RWPE1 (cell line): Measurements from ENCODE around the gene BICRA.

ENCODE experiments used
- CTCF ChIA-PET: fragments of 350-600 bp; sonication (Branson Sonifier 250); formaldehyde crosslinking; extraction: SDS; loops from one replicate; lab custom pipeline; 2021; lab: Yijun Ruan, JAX
- POLR2A ChIA-PET: fragments of 400-600 bp; formaldehyde crosslinking; extraction: SDS; loops from one replicate; lab custom pipeline; 2020; ENCODE audit warnings: antibody characterized with exemption; ENCODE audit not compliant: low non-redundant PET; lab: Yijun Ruan, JAX
- DNase-seq: peaks from one replicate; pipeline ENCODE4 v3.0.0; 2012; ENCODE audit warnings: low spot score
- H3K27ac ChIP-seq: fragments of 450-650 bp; 2 replicates; pipeline ENCODE4 v1.5.1; 2017
- CTCF ChIP-seq: fragments of 450-650 bp; conservative IDR thresholded peaks from 2 replicates; pipeline ENCODE4 v1.5.1; 2017; ENCODE audit warnings: low read depth, mild to moderate bottlenecking

BICRA gene

GRCh38 chr19:47703301-47703700, 94.4 kb downstream of the BICRA start:
- TF ChIP-seq CTCF = no peak
- ChIA-PET CTCF (interaction anchor here (0.6 to 5.3 kb wide), 5 partner anchors 10 to 388 kb away, joined by 3 to 43 read pairs (median 4); partner anchors contain the start of gene EHD2), POLR2A (no interaction called here)
- 0 out of 2 replicates have a peak overlapping the region, but pooled peaks have one; percentile 16 for H3K27ac ChIP-seq
- DNase-seq = no peak

- ChIA-PET POLR2A (no interaction called here), CTCF (interaction anchor here (0.7 to 5.3 kb wide), 5 partner anchors 9 to 283 kb away, joined by 3 to 43 read pairs (median 4); partner anchors contain the start of gene EHD2)
- no peak overlapping the region for H3K27ac ChIP-seq
- DNase-seq = no peak
- no peak for TF ChIP-seq CTCF
Measured at GRCh38 chr19:47704024-47704423, 95.1 kb downstream of the BICRA start.

GRCh38 chr19:47704656-47705055, 95.7 kb downstream of the BICRA start:
- TF ChIP-seq CTCF = no peak
- no peak for DNase-seq
- no peak overlapping the region for H3K27ac ChIP-seq
- CTCF ChIA-PET = interaction anchor here (0.7 to 5.3 kb wide), 2 partner anchors 259 to 268 kb away, joined by 4 to 43 read pairs; no protein-coding TSS in a partner anchor
- POLR2A ChIA-PET = no interaction called here

GRCh38 chr19:47707135-47707925, 98.4 kb downstream of the BICRA start:
- peak; percentile 82 for TF ChIP-seq CTCF
- POLR2A ChIA-PET = no interaction called here
- CTCF ChIA-PET = interaction anchor here (0.5 to 5.3 kb wide), 20 partner anchors 16 to 413 kb away, joined by 3 to 43 read pairs (median 4); no protein-coding TSS in a partner anchor
- DNase-seq = peak; percentile 60
- H3K27ac ChIP-seq = no peak overlapping the region

- POLR2A ChIA-PET = no interaction called here
- DNase-seq = no peak
- no peak for TF ChIP-seq CTCF
- CTCF ChIA-PET = interaction anchor here (1.0 to 3.0 kb wide), 4 partner anchors 23 to 78 kb away, joined by 3 to 59 read pairs (median 20); partner anchors contain the start of gene NOP53
- no peak overlapping the region for H3K27ac ChIP-seq
Measured at GRCh38 chr19:47711652-47712242, 102.8 kb downstream of the BICRA start.
